Bronchial epithelial cell (primary cell): Measurements from ENCODE around the gene IL36RN. TPM values are rescaled to one million over a fixed set of nuclear protein-coding genes. Genes with fewer than 3 reads are reported as not detected.

Experiments
- DNase-seq: peaks from one replicate; pipeline ENCODE4 v3.0.0-alpha.2; 2010; ENCODE audit warnings: low read depth
- FAIRE-seq: peaks from 2 replicates; lab custom pipeline; 2011; peaks lifted over from hg19 to GRCh38; lab: Jason Lieb, UNC
- H3K27me3 ChIP-seq: 2 replicates; pipeline ENCODE4 v1.5.1; 2011; ENCODE audit warnings: low read length; ENCODE audit not compliant: control insufficient read depth, insufficient read depth
- H3K36me3 ChIP-seq: 2 replicates; pipeline ENCODE4 v1.5.1; 2011; ENCODE audit warnings: low read length; ENCODE audit not compliant: control insufficient read depth, insufficient read depth
- H3K4me3 ChIP-seq: 2 replicates; pipeline ENCODE4 v1.5.1; 2011; ENCODE audit warnings: mild to moderate bottlenecking, low read depth, low read length, control low read depth
- total RNA-seq: library from RNA; depleted of rRNA; stranded (reverse); fragments of >200 nt; gene quantifications from 2 replicates; pipeline ENCODE4 v1.2.1, GENCODE V29; 2014
- TF ChIP-seq, protein P1 (sequence below): IDR thresholded peaks from 2 replicates; pipeline ENCODE4 v1.5.1; 2011; ENCODE audit warnings: mild to moderate bottlenecking, moderate library complexity, low read length, control low read depth, inconsistent platforms; ENCODE audit not compliant: insufficient read depth, severe bottlenecking

IL36RN gene
- total RNA-seq: 1.1 and 1.9 TPM in 2 replicates

DNA sequence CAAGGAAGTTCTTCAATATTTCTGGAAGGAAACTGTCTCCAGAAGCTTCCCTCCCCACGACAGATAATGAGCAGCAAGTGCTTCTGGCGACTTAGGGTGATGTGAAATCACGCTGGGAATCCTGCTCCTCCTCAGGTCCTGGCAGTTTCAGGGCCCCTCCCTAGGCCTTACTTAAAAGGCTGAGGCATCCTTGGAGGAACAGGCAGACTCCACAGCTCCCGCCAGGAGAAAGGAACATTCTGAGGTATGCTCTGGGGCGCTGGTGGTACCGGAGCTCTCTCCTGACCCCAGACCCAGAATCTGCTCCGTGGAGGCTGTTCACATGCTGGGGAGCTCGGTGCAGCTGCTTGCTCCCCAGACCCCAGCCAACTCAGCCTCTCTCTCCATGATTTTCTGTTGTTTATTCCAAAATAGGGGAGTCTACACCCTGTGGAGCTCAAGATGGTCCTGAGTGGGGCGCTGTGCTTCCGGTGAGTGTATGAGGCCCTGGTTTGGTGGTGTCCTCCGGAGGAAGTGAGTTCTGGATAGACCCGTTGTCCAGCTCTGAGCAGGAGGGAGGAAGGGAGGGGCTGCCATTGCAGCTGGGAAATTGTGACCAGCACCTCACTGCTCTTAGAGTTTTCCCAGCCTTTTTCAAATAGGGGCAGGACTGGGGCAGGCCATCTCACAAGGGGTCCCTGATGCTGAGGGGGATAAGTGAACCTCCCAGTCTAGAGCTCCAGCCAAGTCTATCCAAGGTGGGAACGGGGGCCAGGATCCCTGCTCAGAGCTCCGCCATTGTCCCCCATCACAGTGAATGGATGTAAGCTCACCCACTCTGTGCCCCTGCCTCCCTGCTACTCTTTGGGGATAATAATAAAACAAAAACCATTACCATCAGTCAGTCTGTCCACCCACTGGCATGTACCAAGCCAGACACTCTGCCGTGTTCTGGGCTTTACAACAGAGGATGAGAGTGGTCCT, at the start of gene IL36RN:
Gene IL36RN, plus strand, starts transcription at position 201 of the 963 bp plus-strand sequence. Its CDS starts 241 bp downstream, at position 442.
- TF ChIP-seq, protein P1, sequence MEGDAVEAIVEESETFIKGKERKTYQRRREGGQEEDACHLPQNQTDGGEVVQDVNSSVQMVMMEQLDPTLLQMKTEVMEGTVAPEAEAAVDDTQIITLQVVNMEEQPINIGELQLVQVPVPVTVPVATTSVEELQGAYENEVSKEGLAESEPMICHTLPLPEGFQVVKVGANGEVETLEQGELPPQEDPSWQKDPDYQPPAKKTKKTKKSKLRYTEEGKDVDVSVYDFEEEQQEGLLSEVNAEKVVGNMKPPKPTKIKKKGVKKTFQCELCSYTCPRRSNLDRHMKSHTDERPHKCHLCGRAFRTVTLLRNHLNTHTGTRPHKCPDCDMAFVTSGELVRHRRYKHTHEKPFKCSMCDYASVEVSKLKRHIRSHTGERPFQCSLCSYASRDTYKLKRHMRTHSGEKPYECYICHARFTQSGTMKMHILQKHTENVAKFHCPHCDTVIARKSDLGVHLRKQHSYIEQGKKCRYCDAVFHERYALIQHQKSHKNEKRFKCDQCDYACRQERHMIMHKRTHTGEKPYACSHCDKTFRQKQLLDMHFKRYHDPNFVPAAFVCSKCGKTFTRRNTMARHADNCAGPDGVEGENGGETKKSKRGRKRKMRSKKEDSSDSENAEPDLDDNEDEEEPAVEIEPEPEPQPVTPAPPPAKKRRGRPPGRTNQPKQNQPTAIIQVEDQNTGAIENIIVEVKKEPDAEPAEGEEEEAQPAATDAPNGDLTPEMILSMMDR: no peak
- Histone ChIP-seq H3K27me3 (no peaks in the 10 kb centered on the region), H3K4me3 (no peak within 1 kb of the TSS), H3K36me3 (no peaks in the 10 kb centered on the region)
- DNase-seq (no peak), FAIRE-seq (no peak)

DNA sequence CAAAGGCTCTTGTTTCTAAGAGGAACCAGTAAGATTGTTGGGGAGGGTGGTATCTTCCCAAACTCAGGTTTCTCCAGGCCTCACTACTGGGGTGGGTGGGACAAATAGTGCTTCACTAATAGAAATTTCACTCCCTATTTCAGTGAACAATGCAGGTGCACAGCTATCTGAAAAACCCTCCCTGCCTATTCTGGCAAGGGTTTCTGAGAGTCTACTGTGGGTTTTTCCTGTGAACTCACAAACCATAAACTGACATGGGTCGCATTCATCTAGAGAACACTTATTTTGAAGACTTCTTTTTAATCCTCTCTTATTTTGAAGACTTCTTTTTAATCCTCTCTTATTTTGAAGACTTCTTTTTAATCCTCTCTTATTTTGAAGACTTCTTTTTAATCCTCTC, 49.4 kb upstream of the IL36RN start:
- DNase-seq (no peak), FAIRE-seq (no peak)
- TF ChIP-seq, protein P1: no peak
- Histone ChIP-seq H3K27me3 (no peaks in the 10 kb centered on the region), H3K4me3 (no peak overlapping the region), H3K36me3 (no peaks in the 10 kb centered on the region)

DNA sequence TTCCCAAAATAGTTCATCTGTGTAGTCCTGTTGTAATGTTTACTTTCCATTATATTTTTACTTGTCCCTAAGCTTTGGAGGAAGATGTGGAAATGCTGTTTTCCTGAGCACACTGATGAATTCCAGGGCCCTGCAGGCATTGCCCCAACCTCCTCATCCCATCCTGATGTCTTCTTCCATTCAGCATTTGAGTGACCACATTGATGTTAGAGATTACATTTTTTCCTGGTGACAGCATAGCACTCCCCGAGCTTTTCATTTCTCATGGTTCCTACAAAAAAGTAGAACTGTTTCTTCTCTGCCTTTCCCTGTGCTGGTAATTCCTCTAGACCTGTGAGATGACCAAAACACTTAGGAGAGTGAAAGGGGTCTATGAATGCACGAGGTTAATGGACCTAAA, 48.9 kb upstream of the IL36RN start:
- TF ChIP-seq, protein P1: no peak
- FAIRE-seq (no peak), DNase-seq (no peak)
- Histone ChIP-seq H3K4me3 (no peak overlapping the region), H3K36me3 (no peaks in the 10 kb centered on the region), H3K27me3 (no peaks in the 10 kb centered on the region)

DNA sequence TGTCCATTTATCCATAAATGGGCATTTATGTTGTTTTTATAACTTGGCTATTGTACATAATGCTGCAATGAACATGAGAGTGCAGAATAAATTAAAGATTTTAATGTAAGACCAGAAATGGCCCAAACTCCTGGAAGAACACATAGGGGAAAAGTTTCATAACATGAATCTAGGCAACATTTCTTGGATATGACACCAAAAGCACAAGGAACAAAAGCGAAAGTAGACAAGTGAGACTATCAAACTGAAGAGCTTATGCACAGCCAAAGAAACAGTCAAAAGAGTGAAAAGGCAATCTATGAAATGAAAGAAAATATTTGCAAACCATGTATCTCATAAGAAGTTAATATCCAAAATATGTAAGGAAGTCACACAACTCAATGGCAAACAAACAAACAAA, 47.9 kb upstream of the IL36RN start:
- TF ChIP-seq, protein P1: no peak
- FAIRE-seq (no peak), DNase-seq (no peak)
- no peak overlapping the region for H3K4me3 ChIP-seq
- H3K36me3 ChIP-seq: no peaks in the 10 kb centered on the region
- no peaks in the 10 kb centered on the region for H3K27me3 ChIP-seq

DNA sequence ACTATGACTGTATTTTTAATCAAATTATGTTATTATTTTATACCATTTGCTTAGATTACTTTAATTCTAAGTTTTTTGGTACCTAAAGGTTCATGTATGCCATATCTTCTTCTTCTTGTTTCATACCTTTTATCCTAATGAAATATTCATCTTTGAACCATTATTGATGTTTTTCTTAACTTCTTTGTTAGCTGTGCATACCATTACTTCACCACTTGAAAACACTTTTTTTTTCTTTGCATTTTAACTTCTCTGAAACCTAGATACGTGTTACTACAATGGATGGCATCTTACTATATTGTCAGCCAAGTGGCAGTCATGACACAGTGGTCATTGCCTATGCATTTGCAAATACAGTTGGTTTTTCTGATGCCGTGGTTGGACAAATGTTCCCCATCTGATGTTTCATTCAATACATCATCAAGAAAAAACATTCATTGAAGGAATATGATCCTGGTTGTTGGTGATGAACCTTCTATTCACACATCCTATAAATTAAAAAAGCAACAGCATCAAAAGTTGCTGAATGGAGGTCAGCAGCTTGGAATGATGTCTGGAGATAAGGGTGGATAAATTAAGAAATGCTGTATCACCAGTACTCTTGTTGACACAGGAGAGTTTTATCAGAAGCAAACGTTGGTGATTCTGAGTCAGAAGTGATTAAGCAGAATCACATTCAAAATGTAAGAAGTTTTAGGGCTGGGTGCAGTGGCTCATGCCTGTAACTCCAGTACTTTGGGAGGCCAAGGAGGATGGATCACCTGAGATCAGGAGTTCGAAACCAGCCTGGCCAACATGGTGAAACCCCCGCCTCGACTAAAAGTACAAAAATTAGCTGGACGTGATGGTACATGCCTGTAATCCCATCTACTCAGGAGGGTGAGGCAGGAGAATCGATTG, 46.3 kb upstream of the IL36RN start:
- TF ChIP-seq, protein P1: no peak
- H3K27me3 ChIP-seq: no peaks in the 10 kb centered on the region
- no peak for FAIRE-seq
- no peak overlapping the region for H3K4me3 ChIP-seq
- H3K36me3 ChIP-seq: no peaks in the 10 kb centered on the region
- peak; percentile 94 for DNase-seq
